ENCODE data around the gene HSPB7.

DNA sequence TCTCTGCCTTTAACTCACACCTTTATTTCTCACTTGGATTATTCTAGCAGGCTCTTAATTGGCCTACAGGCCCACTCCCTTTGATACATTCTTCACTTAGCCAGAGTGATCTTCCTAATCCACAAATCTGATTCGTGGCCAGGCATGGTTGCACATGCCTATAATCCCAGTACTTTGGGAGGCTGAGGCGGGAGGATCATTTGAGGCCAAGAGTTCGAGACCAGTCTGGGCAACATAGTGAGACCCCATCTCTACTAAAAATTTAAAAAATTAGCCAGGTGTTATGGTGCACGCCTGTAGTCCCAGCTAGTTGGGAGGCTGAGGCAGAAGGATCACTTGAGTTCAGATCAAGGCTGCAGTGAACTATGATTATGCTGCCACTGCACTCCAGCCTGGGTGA, 44.1 kb downstream of the HSPB7 start:
- TF ChIP-seq, protein P1, sequence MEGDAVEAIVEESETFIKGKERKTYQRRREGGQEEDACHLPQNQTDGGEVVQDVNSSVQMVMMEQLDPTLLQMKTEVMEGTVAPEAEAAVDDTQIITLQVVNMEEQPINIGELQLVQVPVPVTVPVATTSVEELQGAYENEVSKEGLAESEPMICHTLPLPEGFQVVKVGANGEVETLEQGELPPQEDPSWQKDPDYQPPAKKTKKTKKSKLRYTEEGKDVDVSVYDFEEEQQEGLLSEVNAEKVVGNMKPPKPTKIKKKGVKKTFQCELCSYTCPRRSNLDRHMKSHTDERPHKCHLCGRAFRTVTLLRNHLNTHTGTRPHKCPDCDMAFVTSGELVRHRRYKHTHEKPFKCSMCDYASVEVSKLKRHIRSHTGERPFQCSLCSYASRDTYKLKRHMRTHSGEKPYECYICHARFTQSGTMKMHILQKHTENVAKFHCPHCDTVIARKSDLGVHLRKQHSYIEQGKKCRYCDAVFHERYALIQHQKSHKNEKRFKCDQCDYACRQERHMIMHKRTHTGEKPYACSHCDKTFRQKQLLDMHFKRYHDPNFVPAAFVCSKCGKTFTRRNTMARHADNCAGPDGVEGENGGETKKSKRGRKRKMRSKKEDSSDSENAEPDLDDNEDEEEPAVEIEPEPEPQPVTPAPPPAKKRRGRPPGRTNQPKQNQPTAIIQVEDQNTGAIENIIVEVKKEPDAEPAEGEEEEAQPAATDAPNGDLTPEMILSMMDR (IDR thresholded peaks at IDR 0.05; ENCODE audit: insufficient read depth, low read length, poor library complexity, severe bottlenecking) = no peak
- no peak for TF ChIP-seq EZH2phosphoT487 (conservative IDR thresholded peaks at IDR 0.05; ENCODE audit: low read length)
